Mononuclear cell (primary cell): Measurements from ENCODE around the gene KIR2DL1. TPM values are rescaled to one million over a fixed set of nuclear protein-coding genes. Genes with fewer than 3 reads are reported as not detected.
"Not testable (repeated sequence)": the region's sequence is repeated elsewhere in the genome, so short reads cannot be mapped to it uniquely, and the experiment has no call there.

Experiments
- H3K27me3 ChIP-seq: 2 replicates; pipeline ENCODE4 v1.6.0; 2011; ENCODE audit warnings: low read length, control low read depth; ENCODE audit not compliant: insufficient read depth
- H3K4me1 ChIP-seq: 2 replicates; pipeline ENCODE4 v1.5.1; 2011; ENCODE audit warnings: mild to moderate bottlenecking, low read length, control low read depth; ENCODE audit not compliant: insufficient read depth
- H3K4me3 ChIP-seq: 2 replicates; pipeline ENCODE4 v1.5.1; 2011; ENCODE audit warnings: mild to moderate bottlenecking, low read length, moderate library complexity
- H3K9me3 ChIP-seq: 2 replicates; pipeline ENCODE4 v1.5.1; 2011; ENCODE audit warnings: low read depth, mild to moderate bottlenecking, control low read depth, low read length
- total RNA-seq: library from RNA; depleted of rRNA; stranded (reverse); fragments of >200 nt; gene quantifications from one replicate; pipeline ENCODE4 v1.2.3, GENCODE V29; 2012

The KIR2DL1 gene
- total RNA-seq, 1 donor, result 1.2 TPM

GRCh38 chr19:54756204-54757110, 13.1 kb upstream of the KIR2DL1 start:
- H3K27me3 ChIP-seq, H3K4me3 ChIP-seq, H3K4me1 ChIP-seq, H3K9me3 ChIP-seq: not testable (repeated sequence)

GRCh38 chr19:54758577-54758976, 11.0 kb upstream of the KIR2DL1 start:
- H3K4me1 ChIP-seq, H3K4me3 ChIP-seq, H3K27me3 ChIP-seq, H3K9me3 ChIP-seq: not testable (repeated sequence)

- not testable (repeated sequence) for H3K4me3 ChIP-seq, H3K9me3 ChIP-seq, H3K27me3 ChIP-seq
- peaks cover 15% of the 10 kb centered on the region for H3K4me1 ChIP-seq
These were observed 5.4 kb upstream of the KIR2DL1 start for GRCh38 chr19:54764219-54764618.

GRCh38 chr19:54766464-54766863, 3.1 kb upstream of the KIR2DL1 start:
- H3K4me3 ChIP-seq, H3K9me3 ChIP-seq, H3K27me3 ChIP-seq: not testable (repeated sequence)
- peaks cover 15% of the 10 kb centered on the region for H3K4me1 ChIP-seq

GRCh38 chr19:54770511-54770910, 918 bp downstream of the KIR2DL1 start:
- H3K4me3 ChIP-seq, result not testable (repeated sequence)

GRCh38 chr19:54771018-54771960, 1.7 kb downstream of the KIR2DL1 start:
- H3K9me3 ChIP-seq, H3K4me1 ChIP-seq, H3K27me3 ChIP-seq, H3K4me3 ChIP-seq: not testable (repeated sequence)

More at GRCh38 chr19:54770511-54770910, 918 bp downstream of the KIR2DL1 start:
- H3K27me3 ChIP-seq, H3K4me1 ChIP-seq, H3K9me3 ChIP-seq: not testable (repeated sequence)

- not testable (repeated sequence) for H3K9me3 ChIP-seq, H3K4me3 ChIP-seq, H3K4me1 ChIP-seq, H3K27me3 ChIP-seq
These were observed 3.1 kb downstream of the KIR2DL1 start for GRCh38 chr19:54772666-54773065.

GRCh38 chr19:54775095-54775815, 5.7 kb downstream of the KIR2DL1 start:
- H3K4me1 ChIP-seq, H3K4me3 ChIP-seq, H3K27me3 ChIP-seq, H3K9me3 ChIP-seq: not testable (repeated sequence)

- not testable (repeated sequence) for H3K4me1 ChIP-seq, H3K27me3 ChIP-seq, H3K9me3 ChIP-seq, H3K4me3 ChIP-seq
These were observed 6.2 kb downstream of the KIR2DL1 start for GRCh38 chr19:54775830-54776229.

- not testable (repeated sequence) for H3K4me3 ChIP-seq
These were observed 8.3 kb downstream of the KIR2DL1 start for GRCh38 chr19:54777851-54778250.

GRCh38 chr19:54778896-54779295, 9.3 kb downstream of the KIR2DL1 start:
- H3K4me3 ChIP-seq, H3K27me3 ChIP-seq, H3K9me3 ChIP-seq, H3K4me1 ChIP-seq: not testable (repeated sequence)

More at GRCh38 chr19:54777851-54778250, 8.3 kb downstream of the KIR2DL1 start:
- H3K9me3 ChIP-seq, H3K4me1 ChIP-seq, H3K27me3 ChIP-seq: not testable (repeated sequence)

- not testable (repeated sequence) for H3K4me3 ChIP-seq, H3K27me3 ChIP-seq, H3K9me3 ChIP-seq
- peaks cover 11% of the 10 kb centered on the region for H3K4me1 ChIP-seq
These were observed 13.3 kb downstream of the KIR2DL1 start for GRCh38 chr19:54782916-54783315.

GRCh38 chr19:54786091-54786723, 16.6 kb downstream of the KIR2DL1 start:
- H3K27me3 ChIP-seq, H3K4me3 ChIP-seq, H3K9me3 ChIP-seq: not testable (repeated sequence)
- peaks cover 16% of the 10 kb centered on the region for H3K4me1 ChIP-seq

- not testable (repeated sequence) for H3K9me3 ChIP-seq, H3K27me3 ChIP-seq, H3K4me3 ChIP-seq
- H3K4me1 ChIP-seq, result peaks cover 22% of the 10 kb centered on the region
These were observed 18.6 kb downstream of the KIR2DL1 start for GRCh38 chr19:54788154-54788553.
